Endodermal cell (in vitro differentiated cells): Measurements from ENCODE around the gene LRAT. TPM values are rescaled to one million over a fixed set of nuclear protein-coding genes. Genes with fewer than 3 reads are reported as not detected.

Experiments
- DNase-seq: peaks from one replicate; pipeline ENCODE4 v3.0.0-alpha.2; 2017
- H3K27ac ChIP-seq: 2 replicates; pipeline ENCODE4 v1.5.1; 2013; ENCODE audit warnings: mild to moderate bottlenecking, low read depth, low read length, moderate library complexity
- H3K27me3 ChIP-seq: 2 replicates; pipeline ENCODE4 v1.6.1; 2013; ENCODE audit warnings: mild to moderate bottlenecking, low read length, moderate library complexity; ENCODE audit not compliant: insufficient read depth, control insufficient read depth, poor library complexity, severe bottlenecking
- H3K36me3 ChIP-seq: 2 replicates; pipeline ENCODE4 v1.7.0; 2013; ENCODE audit warnings: mild to moderate bottlenecking, low read length, moderate library complexity; ENCODE audit not compliant: control insufficient read depth, insufficient read depth
- H3K4me1 ChIP-seq: one replicate; pipeline ENCODE4 v1.7.0; 2013; ENCODE audit warnings: low read length; ENCODE audit not compliant: control insufficient read depth, insufficient read depth
- H3K4me3 ChIP-seq: 2 replicates; pipeline ENCODE4 v1.5.1; 2013; ENCODE audit warnings: mild to moderate bottlenecking, low read length, moderate library complexity
- H3K9ac ChIP-seq: 2 replicates; pipeline ENCODE4 v1.6.1; 2013; ENCODE audit warnings: mild to moderate bottlenecking, low read length, moderate library complexity; ENCODE audit not compliant: poor library complexity, severe bottlenecking; ENCODE audit errors: extremely low read depth
- H3K9me3 ChIP-seq: 2 replicates; pipeline ENCODE4 v1.6.1; 2013; ENCODE audit warnings: mild to moderate bottlenecking, low read length, moderate library complexity; ENCODE audit not compliant: control insufficient read depth
- H3K27ac Mint-ChIP-seq: 2 replicates; pipeline ENCODE4 v1.8.0; 2020; ENCODE audit warnings: mixed read lengths
- H3K27me3 Mint-ChIP-seq: 2 replicates; pipeline ENCODE4 v1.8.0; 2021; ENCODE audit warnings: mild to moderate bottlenecking, mixed read lengths; ENCODE audit not compliant: insufficient read depth
- H3K36me3 Mint-ChIP-seq: 2 replicates; pipeline ENCODE4 v1.8.0; 2020; ENCODE audit warnings: low read depth, mixed read lengths
- H3K4me1 Mint-ChIP-seq: 2 replicates; pipeline ENCODE4 v1.8.0; 2020; ENCODE audit warnings: mixed read lengths
- H3K4me3 Mint-ChIP-seq: 2 replicates; pipeline ENCODE4 v1.8.0; 2020; ENCODE audit warnings: mild to moderate bottlenecking, moderate library complexity, mixed read lengths
- H3K9me3 Mint-ChIP-seq: 2 replicates; pipeline ENCODE4 v1.8.0; 2020; ENCODE audit warnings: mild to moderate bottlenecking, mixed read lengths
- WGBS, 2 experiments: methylation state at CpG; one replicate each; pipeline versions ENCODE4 v1.1.5 to v1.1.7; 2013; ENCODE audit warnings: missing lambda C conversion rate in 2 of 2, mixed read lengths in 1 of 2; ENCODE audit not compliant: insufficient coverage in 1 of 2, insufficient read length in 1 of 2; 5-methylcytosine and 5-hydroxymethylcytosine counted together
- total RNA-seq, 2 donors: library from RNA; stranded (reverse); fragmentation: NEBNext Ultra II Directional in 1 of 2; extraction: Animal tissue kit (Norgen Biotek cat#: 25700) in 1 of 2; gene quantifications; 2 replicates in 1 of 2; 3 replicates in 1 of 2; pipeline ENCODE4 v1.2.1, GENCODE V29; 2021
- TF ChIP-seq, protein P1 (sequence below): fragments of 200-600 bp; sonication (generic); conservative IDR thresholded peaks from 2 replicates; pipeline ENCODE4 v1.5.0; 2021; ENCODE audit warnings: antibody characterized with exemption, mild to moderate bottlenecking

The LRAT gene
- total RNA-seq, 2 donors from 2014 or later: 6.2 to 20.6 TPM

DNA sequence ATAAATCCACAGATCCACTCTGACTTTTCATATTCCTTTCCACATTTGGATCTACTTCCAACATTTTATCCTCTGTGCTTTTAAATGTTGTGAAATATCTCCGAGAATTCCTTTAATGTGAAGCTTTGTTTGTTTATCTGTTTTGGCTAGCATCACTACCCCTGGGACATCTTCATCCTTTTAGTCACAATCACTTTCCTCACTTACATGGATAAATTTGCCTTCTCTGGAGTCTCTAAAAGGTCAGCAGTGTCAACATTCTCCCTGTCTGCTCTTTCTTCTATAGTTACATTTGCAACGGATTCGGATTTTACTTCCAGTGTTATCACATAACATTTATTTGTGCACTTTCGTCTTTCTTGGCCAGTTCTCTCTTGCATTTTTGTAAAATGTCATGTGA is 34.2 kb upstream of the LRAT start:
- no peak for DNase-seq
- Histone ChIP-seq H3K9ac (no peak overlapping the region), H3K9me3 (no peaks in the 10 kb centered on the region), H3K27me3 (no peaks in the 10 kb centered on the region), H3K4me3 (no peak overlapping the region), H3K27ac (no peak overlapping the region), H3K36me3 (no peaks in the 10 kb centered on the region), H3K4me1 (peaks cover 4% of the 10 kb centered on the region)
- Mint-ChIP-seq H3K27ac (no peak overlapping the region), H3K4me3 (no peak overlapping the region), H3K9me3 (no peaks in the 10 kb centered on the region), H3K36me3 (no peaks in the 10 kb centered on the region), H3K4me1 (peaks cover 12% of the 10 kb centered on the region), H3K27me3 (no peaks in the 10 kb centered on the region)
- TF ChIP-seq, protein P1, sequence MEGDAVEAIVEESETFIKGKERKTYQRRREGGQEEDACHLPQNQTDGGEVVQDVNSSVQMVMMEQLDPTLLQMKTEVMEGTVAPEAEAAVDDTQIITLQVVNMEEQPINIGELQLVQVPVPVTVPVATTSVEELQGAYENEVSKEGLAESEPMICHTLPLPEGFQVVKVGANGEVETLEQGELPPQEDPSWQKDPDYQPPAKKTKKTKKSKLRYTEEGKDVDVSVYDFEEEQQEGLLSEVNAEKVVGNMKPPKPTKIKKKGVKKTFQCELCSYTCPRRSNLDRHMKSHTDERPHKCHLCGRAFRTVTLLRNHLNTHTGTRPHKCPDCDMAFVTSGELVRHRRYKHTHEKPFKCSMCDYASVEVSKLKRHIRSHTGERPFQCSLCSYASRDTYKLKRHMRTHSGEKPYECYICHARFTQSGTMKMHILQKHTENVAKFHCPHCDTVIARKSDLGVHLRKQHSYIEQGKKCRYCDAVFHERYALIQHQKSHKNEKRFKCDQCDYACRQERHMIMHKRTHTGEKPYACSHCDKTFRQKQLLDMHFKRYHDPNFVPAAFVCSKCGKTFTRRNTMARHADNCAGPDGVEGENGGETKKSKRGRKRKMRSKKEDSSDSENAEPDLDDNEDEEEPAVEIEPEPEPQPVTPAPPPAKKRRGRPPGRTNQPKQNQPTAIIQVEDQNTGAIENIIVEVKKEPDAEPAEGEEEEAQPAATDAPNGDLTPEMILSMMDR: no peak
- 72 to 82% methylated on average over 3 to 4 of the region's 4 CpGs for WGBS, 2 experiments

DNA sequence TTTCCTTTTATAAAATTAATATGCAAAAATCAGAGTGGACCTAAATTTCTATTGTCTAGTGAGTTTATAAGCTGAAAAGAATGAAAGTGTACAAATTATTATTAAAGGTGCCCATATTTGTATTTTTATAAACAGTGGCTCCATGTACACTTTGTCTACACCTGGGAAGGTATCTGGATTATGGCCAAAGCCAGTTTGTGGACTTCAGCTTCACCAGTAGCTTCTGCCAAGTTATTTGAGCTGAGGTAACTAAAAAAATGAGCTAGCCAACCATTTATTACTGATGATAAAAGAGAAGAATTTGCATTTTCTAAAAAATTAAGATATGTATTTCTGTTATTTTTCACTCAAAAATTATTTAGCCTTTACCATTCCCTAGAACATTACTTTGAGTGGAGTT is 32.3 kb upstream of the LRAT start:
- Mint-ChIP-seq H3K36me3 (no peaks in the 10 kb centered on the region), H3K27ac (no peak overlapping the region), H3K4me3 (no peak overlapping the region), H3K4me1 (peaks cover 16% of the 10 kb centered on the region), H3K27me3 (peaks cover 10% of the 10 kb centered on the region), H3K9me3 (no peaks in the 10 kb centered on the region)
- TF ChIP-seq, protein P1: no peak
- Histone ChIP-seq H3K4me3 (no peak overlapping the region), H3K9me3 (no peaks in the 10 kb centered on the region), H3K27me3 (no peaks in the 10 kb centered on the region), H3K9ac (no peak overlapping the region), H3K27ac (no peak overlapping the region), H3K36me3 (no peaks in the 10 kb centered on the region), H3K4me1 (peaks cover 4% of the 10 kb centered on the region)
- DNase-seq: no peak

DNA sequence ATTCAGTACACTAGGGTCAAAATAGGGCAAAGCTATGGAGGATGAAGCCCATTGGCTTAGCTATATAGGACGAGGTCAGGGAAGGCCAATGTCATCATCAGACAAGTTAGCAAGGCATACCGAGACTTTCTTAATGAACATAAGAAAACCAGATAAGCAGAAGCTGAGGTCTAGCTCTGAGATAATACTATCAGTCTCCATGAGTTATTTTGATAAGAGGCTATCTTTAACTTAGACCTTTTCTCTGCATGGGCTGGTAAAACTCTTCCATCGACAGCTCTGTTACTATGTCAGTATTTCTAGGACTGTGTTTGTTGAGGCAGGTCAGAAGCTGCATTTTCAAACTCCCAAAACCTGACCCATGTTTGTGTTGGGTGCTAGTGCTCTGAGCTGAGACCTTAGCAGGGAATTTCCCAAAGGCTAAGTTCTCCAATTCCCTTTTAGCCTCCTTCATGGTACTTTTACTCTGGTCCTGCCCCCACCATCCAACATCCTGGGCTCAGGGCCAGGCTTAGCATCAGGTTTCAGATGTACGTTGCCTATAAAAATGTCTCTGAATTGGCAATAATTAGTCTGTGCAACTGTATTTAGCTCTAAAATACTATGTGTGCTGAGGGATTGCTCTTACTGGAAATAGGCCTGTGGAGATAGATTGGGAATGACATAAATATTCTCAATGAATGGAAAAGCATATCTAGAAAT is 29.3 kb upstream of the LRAT start:
- 76% methylated on average over 4 of the region's 4 CpGs; no CpG with 5 or more reads in 1 of the 2 experiments for WGBS, 2 experiments
- no peak overlapping the region for H3K4me3 Mint-ChIP-seq

More for the DNA sequence above, 29.3 kb upstream of the LRAT start:
- peaks cover 10% of the 10 kb centered on the region for H3K4me1 ChIP-seq
- H3K36me3 ChIP-seq: no peaks in the 10 kb centered on the region
- H3K4me3 ChIP-seq: no peak overlapping the region
- no peaks in the 10 kb centered on the region for H3K9me3 ChIP-seq
- TF ChIP-seq, protein P1: no peak
- Mint-ChIP-seq H3K27me3 (peaks cover 24% of the 10 kb centered on the region), H3K9me3 (no peaks in the 10 kb centered on the region), H3K36me3 (no peaks in the 10 kb centered on the region), H3K4me1 (peaks cover 29% of the 10 kb centered on the region), H3K27ac (no peak overlapping the region)
- H3K9ac ChIP-seq: no peak overlapping the region
- DNase-seq: no peak
- no peaks in the 10 kb centered on the region for H3K27me3 ChIP-seq
- H3K27ac ChIP-seq: no peak overlapping the region
